GM12865 (cell line): Measurements from ENCODE around the gene MUCL3.

Experiments used
- DNase-seq: peaks from one replicate; pipeline ENCODE4 v3.0.0; 2010; ENCODE audit warnings: low read depth
- H3K4me3 ChIP-seq: 2 replicates; pipeline ENCODE4 v1.5.1; 2011; ENCODE audit warnings: mild to moderate bottlenecking, low read depth, low read length, control low read depth
- TF ChIP-seq, protein P1 (sequence below): IDR thresholded peaks from 2 replicates; pipeline ENCODE4 v1.5.1; 2011; ENCODE audit warnings: low read length, control low read depth, low read depth, inconsistent platforms; ENCODE audit not compliant: insufficient read depth; ENCODE audit errors: missing control alignments

The MUCL3 gene

DNA sequence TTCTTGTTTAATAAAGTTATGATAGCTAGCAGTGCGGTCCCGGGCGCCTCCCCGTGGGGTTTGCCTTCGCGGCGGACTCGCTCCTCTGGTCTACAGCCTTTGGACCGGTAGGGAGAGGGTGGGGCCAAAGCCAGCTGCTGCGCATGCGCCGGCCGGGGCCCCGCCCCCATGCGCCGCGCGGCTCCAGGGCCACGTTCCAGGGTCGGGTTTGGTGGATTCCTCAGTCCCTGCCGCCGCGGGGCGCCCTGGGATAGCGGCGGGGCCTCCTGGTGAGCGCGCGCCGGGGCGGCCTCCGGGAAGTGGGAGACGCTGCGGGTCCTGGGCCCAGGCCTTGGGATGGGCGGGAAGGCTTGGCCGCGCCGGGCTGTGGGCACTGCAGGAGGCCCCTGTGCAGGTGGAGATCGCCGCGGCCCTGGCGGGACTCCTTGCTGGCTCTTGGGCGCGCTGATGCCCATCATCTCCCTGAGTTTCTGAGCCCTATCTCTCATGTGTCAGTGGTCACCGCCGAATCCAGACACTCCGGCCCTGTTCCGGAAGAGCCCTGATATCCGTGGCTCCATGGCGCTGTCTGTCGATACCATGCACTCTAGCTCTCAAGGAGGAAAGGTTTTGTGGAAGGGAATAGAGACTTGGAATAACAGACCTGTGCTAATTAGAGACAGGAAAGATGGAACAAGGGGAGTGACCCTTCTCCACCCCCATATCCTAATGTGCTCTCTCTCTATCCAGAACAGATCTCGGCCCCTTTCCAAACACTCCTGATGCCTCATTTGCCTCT, 26.5 kb upstream of the MUCL3 start, which contains the start of gene VARS2:
VARS2 (plus strand) TSS at position 163 of the 778 bp plus-strand sequence; CDS start at position 762, 599 bp downstream.
- TF ChIP-seq, protein P1, sequence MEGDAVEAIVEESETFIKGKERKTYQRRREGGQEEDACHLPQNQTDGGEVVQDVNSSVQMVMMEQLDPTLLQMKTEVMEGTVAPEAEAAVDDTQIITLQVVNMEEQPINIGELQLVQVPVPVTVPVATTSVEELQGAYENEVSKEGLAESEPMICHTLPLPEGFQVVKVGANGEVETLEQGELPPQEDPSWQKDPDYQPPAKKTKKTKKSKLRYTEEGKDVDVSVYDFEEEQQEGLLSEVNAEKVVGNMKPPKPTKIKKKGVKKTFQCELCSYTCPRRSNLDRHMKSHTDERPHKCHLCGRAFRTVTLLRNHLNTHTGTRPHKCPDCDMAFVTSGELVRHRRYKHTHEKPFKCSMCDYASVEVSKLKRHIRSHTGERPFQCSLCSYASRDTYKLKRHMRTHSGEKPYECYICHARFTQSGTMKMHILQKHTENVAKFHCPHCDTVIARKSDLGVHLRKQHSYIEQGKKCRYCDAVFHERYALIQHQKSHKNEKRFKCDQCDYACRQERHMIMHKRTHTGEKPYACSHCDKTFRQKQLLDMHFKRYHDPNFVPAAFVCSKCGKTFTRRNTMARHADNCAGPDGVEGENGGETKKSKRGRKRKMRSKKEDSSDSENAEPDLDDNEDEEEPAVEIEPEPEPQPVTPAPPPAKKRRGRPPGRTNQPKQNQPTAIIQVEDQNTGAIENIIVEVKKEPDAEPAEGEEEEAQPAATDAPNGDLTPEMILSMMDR = peak; percentile 18
- DNase-seq = peak; percentile 94
- H3K4me3 ChIP-seq = peak within 1 kb of the TSS; percentile 91

DNA sequence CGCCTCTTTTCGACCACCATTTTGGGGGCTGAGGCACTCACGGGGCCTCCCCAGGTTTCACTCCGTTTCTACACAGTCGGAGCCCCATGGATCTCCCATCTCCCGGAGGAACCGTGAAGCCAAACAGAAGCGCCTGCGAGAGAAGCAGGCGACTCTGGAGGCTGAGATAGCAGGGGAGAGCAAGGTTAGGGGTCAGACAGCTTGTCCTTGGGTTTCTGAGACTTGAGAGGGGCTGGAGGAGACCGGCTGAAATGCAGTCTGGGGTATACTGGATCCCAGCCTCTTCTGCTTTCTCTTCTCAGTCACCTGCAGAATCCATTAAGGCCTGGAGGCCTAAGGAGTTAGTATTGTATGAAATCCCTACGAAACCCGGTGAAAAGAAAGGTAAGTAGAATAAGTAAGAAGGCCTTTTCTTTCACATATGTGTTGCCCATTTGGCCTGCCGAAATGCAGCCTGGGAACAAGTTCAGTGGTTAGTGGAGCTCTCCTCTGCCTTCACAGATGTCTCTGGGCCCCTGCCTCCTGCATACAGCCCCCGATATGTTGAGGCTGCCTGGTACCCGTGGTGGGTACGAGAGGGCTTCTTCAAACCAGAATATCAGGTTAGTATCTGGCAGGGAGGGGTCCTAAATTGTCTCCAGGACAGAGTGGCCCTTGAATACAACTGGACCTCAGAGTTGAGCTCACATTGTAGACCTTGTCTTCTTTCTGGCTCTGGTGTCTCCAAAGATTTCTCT, 25.8 kb upstream of the MUCL3 start:
- DNase-seq = peak; percentile 23
- peak overlapping the region; percentile 91 for H3K4me3 ChIP-seq
- TF ChIP-seq, protein P1 = no peak

- H3K4me3 ChIP-seq = peak overlapping the region; percentile 91
- DNase-seq = peak; percentile 65
Observed at GRCh38 chr6:30915591-30915946, 25.2 kb upstream of the MUCL3 start.

DNA sequence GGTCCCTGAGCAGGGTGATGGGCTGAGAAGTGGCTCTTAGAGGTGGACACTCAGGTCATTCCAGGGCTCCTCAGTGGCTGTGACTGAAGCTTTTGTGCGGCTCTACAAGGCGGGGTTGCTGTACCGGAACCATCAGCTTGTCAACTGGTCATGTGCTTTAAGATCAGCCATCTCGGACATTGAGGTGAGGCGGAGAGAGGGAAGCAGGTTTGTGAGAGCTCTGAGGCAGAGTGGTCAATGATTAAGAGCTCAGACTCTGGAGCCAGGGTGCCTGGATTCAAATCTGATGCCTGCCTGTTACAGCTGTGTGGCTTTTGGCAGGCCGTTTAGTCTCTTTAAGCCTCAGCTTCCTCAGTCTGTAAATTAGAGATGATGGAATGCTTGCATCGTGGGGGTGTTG, 23.7 kb upstream of the MUCL3 start:
- no peak for DNase-seq
- H3K4me3 ChIP-seq = no peak overlapping the region
- TF ChIP-seq, protein P1 = no peak

More at GRCh38 chr6:30915591-30915946, 25.2 kb upstream of the MUCL3 start:
- TF ChIP-seq, protein P1 = peak; percentile 62

DNA sequence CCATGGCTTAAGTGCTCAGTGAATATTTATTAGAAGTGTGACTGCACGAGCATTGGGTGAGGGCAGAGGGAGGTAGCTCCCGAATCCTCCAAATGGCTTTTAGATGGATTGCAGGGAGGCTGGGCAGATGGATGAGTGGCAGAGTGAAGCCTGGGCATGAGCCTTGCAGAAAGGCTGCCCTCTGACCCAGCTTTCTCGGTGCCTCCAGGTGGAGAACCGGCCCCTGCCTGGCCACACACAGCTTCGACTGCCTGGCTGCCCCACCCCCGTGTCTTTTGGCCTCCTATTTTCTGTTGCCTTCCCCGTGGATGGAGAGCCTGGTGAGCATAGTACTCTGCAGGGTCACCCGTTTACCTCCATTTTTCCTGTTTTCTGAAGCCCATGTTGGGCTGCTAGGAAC, 23.3 kb upstream of the MUCL3 start:
- no peak for DNase-seq
- no peak overlapping the region for H3K4me3 ChIP-seq
- TF ChIP-seq, protein P1 = no peak

- H3K4me3 ChIP-seq = no peak overlapping the region
- TF ChIP-seq, protein P1 = no peak
- DNase-seq = no peak
Observed at GRCh38 chr6:30918670-30919069, 22.1 kb upstream of the MUCL3 start.
